ENCODE results near the gene SCNM1. TPM values are rescaled to one million over a fixed set of nuclear protein-coding genes. Genes with fewer than 3 reads are reported as not detected.
"Not testable (repeated sequence)": the region's sequence is repeated elsewhere in the genome, so short reads cannot be mapped to it uniquely, and the experiment has no call there.

Gene SCNM1
- total RNA-seq, 1 experiment from 2014 or later, result 76.8 TPM

GRCh38 chr1:151146412-151147131 is 19.4 kb upstream of the SCNM1 start, which contains the start of gene SEMA6C:
TSS of gene SEMA6C (minus strand) at chr1:151146631. CDS start at chr1:151142621, 4,010 bp downstream.
- peak; percentile 96 for DNase-seq (ENCODE audit: low read depth)

GRCh38 chr1:151147132-151147503 is 18.8 kb upstream of the SCNM1 start:
- no peak for DNase-seq (ENCODE audit: low read depth)

- DNase-seq (ENCODE audit: low read depth), result no peak
These were observed 18.3 kb upstream of the SCNM1 start for GRCh38 chr1:151147665-151148064.

- no peak for DNase-seq (ENCODE audit: low read depth)
These were observed 9.5 kb upstream of the SCNM1 start, which contains the start of gene TNFAIP8L2 for GRCh38 chr1:151156515-151156819. TSS of gene TNFAIP8L2 (plus strand) at chr1:151156649. CDS start at chr1:151158698, 2,049 bp downstream.

- no peak for DNase-seq (ENCODE audit: low read depth)
These were observed 8.8 kb upstream of the SCNM1 start for GRCh38 chr1:151157067-151157531.

GRCh38 chr1:151158326-151158725 is 7.6 kb upstream of the SCNM1 start:
- no peak for DNase-seq (ENCODE audit: low read depth)

- DNase-seq (ENCODE audit: low read depth), result no peak
These were observed 7.1 kb upstream of the SCNM1 start for GRCh38 chr1:151158751-151159251.

GRCh38 chr1:151159373-151159772 is 6.6 kb upstream of the SCNM1 start:
- DNase-seq (ENCODE audit: low read depth), result no peak

- no peak for DNase-seq (ENCODE audit: low read depth)
These were observed 1.1 kb upstream of the SCNM1 start for GRCh38 chr1:151164732-151165280.

GRCh38 chr1:151165281-151165737 is 635 bp upstream of the SCNM1 start:
- DNase-seq (ENCODE audit: low read depth), result peak; percentile 41

GRCh38 chr1:151166505-151166956 is 587 bp downstream of the SCNM1 start:
- DNase-seq (ENCODE audit: low read depth), result peak; percentile 60

- no peak for DNase-seq (ENCODE audit: low read depth)
These were observed 1.2 kb downstream of the SCNM1 start for GRCh38 chr1:151167116-151167515.

- DNase-seq (ENCODE audit: low read depth), result no peak
These were observed 5.2 kb downstream of the SCNM1 start for GRCh38 chr1:151171190-151171589.

GRCh38 chr1:151175041-151175741 is 9.2 kb downstream of the SCNM1 start:
- DNase-seq (ENCODE audit: low read depth), result no peak

- DNase-seq (ENCODE audit: low read depth), result no peak
These were observed 9.9 kb downstream of the SCNM1 start, which contains the start of gene TMOD4 for GRCh38 chr1:151175863-151176262. TSS of gene TMOD4 (minus strand) at chr1:151175981. CDS start at chr1:151174875, 1,106 bp downstream.

GRCh38 chr1:151176514-151177045 is 10.6 kb downstream of the SCNM1 start:
- DNase-seq (ENCODE audit: low read depth), result no peak

- no peak for DNase-seq (ENCODE audit: low read depth)
These were observed 18.3 kb downstream of the SCNM1 start for GRCh38 chr1:151184211-151184610.

- DNase-seq (ENCODE audit: low read depth), result no peak
These were observed 21.3 kb downstream of the SCNM1 start for GRCh38 chr1:151187205-151187604.

GRCh38 chr1:151188667-151189066 is 22.7 kb downstream of the SCNM1 start:
- DNase-seq (ENCODE audit: low read depth), result not testable (repeated sequence)

- peak; percentile 93 for DNase-seq (ENCODE audit: low read depth)
These were observed 23.9 kb downstream of the SCNM1 start, which contains the start of gene VPS72 for GRCh38 chr1:151189637-151190445. TSS of gene VPS72 (minus strand) at chr1:151190197. CDS start at chr1:151190121, 76 bp downstream.

GRCh38 chr1:151192047-151192446 is 26.1 kb downstream of the SCNM1 start:
- DNase-seq (ENCODE audit: low read depth), result no peak

All from Daoy (cell line).